Common myeloid progenitor, CD34-positive (primary cell): ENCODE measurements around the gene CLN3.
"Not testable (repeated sequence)": the region's sequence is repeated elsewhere in the genome, so short reads cannot be mapped to it uniquely, and the experiment has no call there.

Experiments used
- CTCF ChIA-PET: fragments of 350-600 bp; sonication (Branson Sonifier 250); formaldehyde crosslinking; loops from one replicate; lab custom pipeline; 2021; ENCODE audit warnings: antibody characterized with exemption; lab: Charles Lee
- POLR2A ChIA-PET: fragments of 350-600 bp; sonication (Branson Sonifier 250); formaldehyde crosslinking; loops from one replicate; lab custom pipeline; 2021; ENCODE audit warnings: antibody characterized with exemption; lab: Charles Lee
- DNase-seq, 3 donors: peaks; one replicate each; pipeline versions ENCODE4 v3.0.0 to v3.0.0-alpha.2; 2013
- H3K27ac ChIP-seq, 2 experiments: 1 replicate in 1 of 2; 2 replicates in 1 of 2; pipeline ENCODE4 v1.7.0; 2013; ENCODE audit warnings: inconsistent platforms in 2 of 2, low read length in 2 of 2, mild to moderate bottlenecking in 2 of 2, low read depth in 1 of 2, moderate library complexity in 1 of 2; ENCODE audit not compliant: severe bottlenecking in 2 of 2, insufficient read depth in 1 of 2, poor library complexity in 1 of 2
- H3K27me3 ChIP-seq, 5 experiments: replicated peaks in 2 of 5; 1 replicate in 3 of 5; 2 replicates in 2 of 5; pipeline versions ENCODE4 v1.6.1 to v1.7.0; 2013; ENCODE audit warnings: low read length in 4 of 5, mild to moderate bottlenecking in 2 of 5, moderate library complexity in 2 of 5, inconsistent platforms in 1 of 5; ENCODE audit not compliant: insufficient read depth in 5 of 5, control insufficient read depth in 4 of 5
- H3K36me3 ChIP-seq, 4 experiments: 1 replicate in 2 of 4; 2 replicates in 2 of 4; pipeline versions ENCODE4 v1.6.1 to v1.7.0; 2013; ENCODE audit warnings: low read length in 3 of 4, control low read depth in 1 of 4, mild to moderate bottlenecking in 1 of 4; ENCODE audit not compliant: control insufficient read depth in 4 of 4, insufficient read depth in 4 of 4
- H3K4me1 ChIP-seq, 4 experiments: 1 replicate in 3 of 4; 2 replicates in 1 of 4; pipeline versions ENCODE4 v1.6.1 to v1.7.1; 2013; ENCODE audit warnings: low read length in 3 of 4, mild to moderate bottlenecking in 3 of 4, control low read depth in 1 of 4, inconsistent platforms in 1 of 4, moderate library complexity in 1 of 4; ENCODE audit not compliant: control insufficient read depth in 4 of 4, insufficient read depth in 4 of 4; ENCODE audit errors: control extremely low read depth in 1 of 4
- H3K4me3 ChIP-seq, 7 experiments: 1 replicate in 4 of 7; 2 replicates in 3 of 7; pipeline versions ENCODE4 v1.5.1 to v1.7.0; 2013; ENCODE audit warnings: mild to moderate bottlenecking in 7 of 7, low read length in 6 of 7, moderate library complexity in 6 of 7, inconsistent platforms in 2 of 7, low read depth in 2 of 7, control low read depth in 1 of 7; ENCODE audit not compliant: insufficient read depth in 4 of 7, control insufficient read depth in 1 of 7; ENCODE audit errors: extremely low read depth in 1 of 7
- H3K9me3 ChIP-seq, 5 experiments: 1 replicate in 4 of 5; 2 replicates in 1 of 5; pipeline versions ENCODE4 v1.6.1 to v1.7.1; 2013; ENCODE audit warnings: low read length in 4 of 5, mild to moderate bottlenecking in 2 of 5, inconsistent platforms in 1 of 5, low read depth in 1 of 5, moderate library complexity in 1 of 5; ENCODE audit not compliant: control insufficient read depth in 4 of 5, insufficient read depth in 2 of 5; ENCODE audit errors: control extremely low read depth in 1 of 5
- WGBS: methylation state at CpG from one replicate; pipeline ENCODE4 v1.1.5; 2013; ENCODE audit not compliant: insufficient coverage; 5-methylcytosine and 5-hydroxymethylcytosine counted together

Gene CLN3

DNA sequence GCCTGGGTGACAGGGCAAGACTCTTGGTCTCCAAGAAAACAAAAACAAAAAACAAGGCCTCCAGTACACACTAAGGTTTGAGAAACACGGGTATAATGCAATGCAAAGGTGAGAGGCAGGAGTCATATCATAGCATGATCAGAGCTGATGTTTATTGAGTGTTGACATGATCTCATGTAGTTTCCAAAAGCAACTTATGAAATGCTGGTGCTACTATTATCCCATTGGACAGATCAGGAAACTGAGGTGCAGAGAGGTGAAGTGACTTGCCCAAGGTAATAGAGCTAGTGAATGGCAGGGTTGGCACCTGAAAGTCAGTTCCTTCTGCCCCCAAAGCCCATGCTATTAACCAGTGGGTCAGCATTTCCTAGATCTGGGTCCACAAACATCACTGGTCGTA, 16.7 kb downstream of the CLN3 start:
- no peak overlapping the region for H3K4me3 ChIP-seq
- H3K27ac ChIP-seq: no peak overlapping the region
- H3K9me3 ChIP-seq: no peaks in the 10 kb centered on the region
- H3K36me3 ChIP-seq: peaks cover 4 to 56% (median 35%) of the 10 kb centered on the region in 4 experiments
- no peaks in the 10 kb centered on the region for H3K4me1 ChIP-seq
- no peak for DNase-seq
- ChIA-PET POLR2A (no interaction called here), CTCF (no interaction called here)
- no peaks in the 10 kb centered on the region for H3K27me3 ChIP-seq
- WGBS: no CpG with 5 or more reads among the region's 2 CpGs

DNA sequence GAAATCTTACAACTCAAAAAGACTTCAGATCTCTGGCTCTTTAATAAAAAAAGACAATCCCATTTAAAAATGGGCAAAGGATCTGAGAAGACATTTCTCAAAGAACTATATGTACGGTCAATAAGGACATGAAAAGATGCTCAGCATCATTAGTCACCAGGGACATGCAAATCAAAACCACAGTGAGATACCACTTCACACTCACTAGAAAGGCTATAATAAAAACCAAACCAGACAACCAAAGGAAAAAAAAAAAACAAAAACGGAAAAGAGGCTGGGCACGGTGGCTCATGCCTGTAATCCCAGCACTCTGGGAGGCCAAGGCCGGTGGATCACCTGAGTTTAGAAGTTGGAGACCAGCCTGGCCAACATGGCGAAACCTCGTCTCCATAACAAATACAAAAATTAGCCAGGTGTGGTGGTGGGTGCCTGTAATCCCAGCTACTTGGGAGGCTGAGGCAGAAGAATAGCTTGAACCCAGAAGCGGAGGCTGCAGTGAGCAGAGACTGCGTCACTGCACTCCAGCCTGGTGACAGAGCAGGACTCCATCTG, 18.1 kb downstream of the CLN3 start:
- ChIA-PET CTCF (no interaction called here), POLR2A (no interaction called here)
- no peaks in the 10 kb centered on the region for H3K9me3 ChIP-seq
- no peak overlapping the region for H3K4me3 ChIP-seq
- no peaks in the 10 kb centered on the region for H3K4me1 ChIP-seq
- H3K27ac ChIP-seq: no peak overlapping the region
- peaks cover 4 to 47% (median 27%) of the 10 kb centered on the region in 4 experiments for H3K36me3 ChIP-seq
- WGBS: 100% methylated on average over 5 of the region's 8 CpGs
- DNase-seq: no peak
- H3K27me3 ChIP-seq: no peaks in the 10 kb centered on the region

DNA sequence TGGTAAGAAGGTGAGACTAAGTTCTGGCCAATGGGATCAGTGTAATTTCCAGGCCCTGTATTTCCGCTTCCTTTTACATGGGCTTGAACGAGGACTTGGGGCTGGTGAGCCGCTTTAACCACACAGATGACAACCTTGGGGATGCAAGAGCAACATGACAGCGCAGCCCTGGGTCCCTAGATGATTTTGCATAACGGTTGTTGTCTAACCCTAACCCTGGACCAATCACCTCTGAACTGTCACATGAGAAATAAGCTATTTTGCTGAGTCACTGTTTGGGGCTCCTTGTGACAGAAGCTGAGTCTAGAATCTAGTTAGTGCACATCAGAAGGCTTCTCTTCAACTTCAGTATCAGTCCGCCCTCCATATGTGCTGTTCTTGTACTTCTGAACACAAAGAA, 44.8 kb downstream of the CLN3 start:
- POLR2A ChIA-PET, H3K4me1 ChIP-seq, H3K36me3 ChIP-seq, H3K4me3 ChIP-seq, H3K27ac ChIP-seq, H3K9me3 ChIP-seq, DNase-seq, CTCF ChIA-PET, H3K27me3 ChIP-seq: not testable (repeated sequence)
- no CpG with 5 or more reads among the region's 6 CpGs for WGBS

DNA sequence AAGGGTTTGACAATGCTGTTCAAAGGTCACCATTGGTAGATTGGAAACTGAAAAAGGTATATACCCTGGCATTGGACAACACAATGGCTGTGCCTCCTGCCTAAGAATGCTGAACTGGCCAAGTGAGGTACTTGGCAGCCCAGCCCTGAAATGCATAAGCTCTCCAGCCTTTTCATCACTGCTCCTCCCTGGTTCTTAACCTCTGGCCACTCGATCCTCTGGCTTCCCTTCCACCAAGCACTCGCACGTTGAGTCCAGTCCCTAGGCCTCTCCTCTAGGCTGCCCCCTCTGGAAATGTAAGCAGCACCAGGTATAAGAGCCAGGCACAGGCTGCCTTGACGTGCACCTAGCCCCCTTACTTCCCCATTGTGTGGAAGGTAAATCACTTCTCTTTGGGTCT, 45.5 kb downstream of the CLN3 start:
- WGBS: no CpG with 5 or more reads among the region's 4 CpGs
- H3K9me3 ChIP-seq, CTCF ChIA-PET, DNase-seq, H3K27ac ChIP-seq, H3K4me1 ChIP-seq, H3K27me3 ChIP-seq, POLR2A ChIA-PET, H3K4me3 ChIP-seq, H3K36me3 ChIP-seq: not testable (repeated sequence)

DNA sequence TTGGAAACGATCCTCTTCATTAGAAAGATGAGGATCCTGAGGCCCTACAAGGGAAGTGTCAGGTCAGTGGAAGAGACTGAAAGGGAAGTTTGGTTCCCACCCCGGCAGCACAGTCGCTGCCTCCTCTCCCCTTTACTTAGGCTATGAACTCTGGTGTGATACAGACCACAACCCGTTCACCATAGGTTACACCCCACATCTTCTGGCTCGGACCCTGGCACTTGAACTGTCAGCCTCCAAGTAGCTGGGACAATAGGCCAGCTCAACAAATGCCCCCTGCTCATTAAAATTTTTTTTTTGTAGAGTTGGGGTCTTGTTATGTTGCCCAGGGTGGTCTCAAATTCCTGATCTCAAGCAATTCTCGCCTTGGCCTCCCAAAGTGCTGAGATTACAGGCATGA, 47.9 kb downstream of the CLN3 start:
- CTCF ChIA-PET, H3K36me3 ChIP-seq, H3K4me1 ChIP-seq, H3K27ac ChIP-seq, H3K9me3 ChIP-seq, DNase-seq, H3K27me3 ChIP-seq, H3K4me3 ChIP-seq, POLR2A ChIA-PET: not testable (repeated sequence)
- no CpG with 5 or more reads among the region's 6 CpGs for WGBS

DNA sequence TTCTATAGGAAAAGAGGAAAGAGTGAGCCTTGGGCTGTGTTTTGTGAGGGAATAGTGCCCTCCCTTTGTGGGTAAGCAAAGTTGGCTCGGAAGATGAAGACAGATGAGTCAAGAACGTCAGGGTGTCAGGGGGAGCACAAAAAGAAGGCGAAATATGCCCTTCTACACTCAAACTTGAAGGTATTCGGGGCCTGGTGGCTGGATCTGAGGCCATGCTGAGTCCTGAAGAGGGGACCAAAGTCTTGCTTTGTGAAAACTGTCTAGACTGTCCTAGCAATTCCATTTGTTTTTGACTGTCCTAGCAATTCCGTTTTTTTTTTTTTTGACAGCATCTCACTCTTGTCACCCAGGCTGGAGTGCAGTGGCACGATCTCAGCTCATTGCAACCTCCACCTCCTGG, 53.0 kb downstream of the CLN3 start:
- H3K36me3 ChIP-seq, DNase-seq, H3K27me3 ChIP-seq, POLR2A ChIA-PET, H3K4me3 ChIP-seq, H3K27ac ChIP-seq, H3K9me3 ChIP-seq, CTCF ChIA-PET, H3K4me1 ChIP-seq: not testable (repeated sequence)
- no CpG with 5 or more reads among the region's 6 CpGs for WGBS

DNA sequence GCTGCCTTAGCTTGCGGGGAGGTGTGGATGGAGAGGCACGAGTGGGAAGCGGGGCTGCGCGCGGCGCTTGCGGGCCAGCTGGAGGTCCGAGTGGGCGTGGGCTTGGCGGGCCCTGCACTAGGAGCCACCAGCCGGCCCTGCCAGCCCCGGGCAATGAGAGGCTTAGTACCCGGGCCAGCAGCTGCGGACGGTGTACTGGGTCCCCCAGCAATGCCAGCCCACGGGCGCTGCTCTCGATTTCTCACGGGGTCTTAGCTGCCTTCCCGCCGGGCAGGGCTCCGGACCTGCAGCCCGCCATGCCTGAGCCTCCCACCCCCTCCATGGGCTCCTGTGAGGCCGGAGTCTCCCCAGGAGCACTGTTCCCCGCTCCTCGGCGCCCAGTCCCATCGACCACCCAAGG, 56.5 kb downstream of the CLN3 start:
- POLR2A ChIA-PET: not testable (repeated sequence)

More for the DNA sequence above, 56.5 kb downstream of the CLN3 start:
- DNase-seq, H3K4me1 ChIP-seq, H3K9me3 ChIP-seq, CTCF ChIA-PET, H3K27me3 ChIP-seq, H3K27ac ChIP-seq, H3K36me3 ChIP-seq, H3K4me3 ChIP-seq: not testable (repeated sequence)
- no CpG with 5 or more reads among the region's 29 CpGs for WGBS
